H7 (cell line): ENCODE data around the gene KDM2B. TPM values are rescaled to one million over a fixed set of nuclear protein-coding genes. Genes with fewer than 3 reads are reported as not detected.

Experiments used
- DNase-seq: peaks from one replicate; pipeline ENCODE4 v3.0.0; 2012
- H3K27me3 ChIP-seq: 2 replicates; pipeline ENCODE4 v1.6.0; 2011; ENCODE audit warnings: mild to moderate bottlenecking, low read length; ENCODE audit not compliant: control insufficient read depth, insufficient read depth
- H3K36me3 ChIP-seq: replicated peaks from 2 replicates; pipeline ENCODE4 v1.5.1; 2011; ENCODE audit warnings: low read length; ENCODE audit not compliant: control insufficient read depth, insufficient read depth
- H3K4me3 ChIP-seq: 2 replicates; pipeline ENCODE4 v1.5.1; 2011; ENCODE audit warnings: low read depth, mild to moderate bottlenecking, control low read depth, low read length, moderate library complexity; ENCODE audit not compliant: insufficient read depth
- total RNA-seq: library from RNA; depleted of rRNA; stranded (reverse); fragments of >200 nt; shearing (Covaris generic); gene quantifications from 2 replicates; pipeline ENCODE4 v1.2.3, GENCODE V29; 2014

KDM2B gene
- total RNA-seq, 1 experiment from 2014 or later: 94.3 TPM

DNA sequence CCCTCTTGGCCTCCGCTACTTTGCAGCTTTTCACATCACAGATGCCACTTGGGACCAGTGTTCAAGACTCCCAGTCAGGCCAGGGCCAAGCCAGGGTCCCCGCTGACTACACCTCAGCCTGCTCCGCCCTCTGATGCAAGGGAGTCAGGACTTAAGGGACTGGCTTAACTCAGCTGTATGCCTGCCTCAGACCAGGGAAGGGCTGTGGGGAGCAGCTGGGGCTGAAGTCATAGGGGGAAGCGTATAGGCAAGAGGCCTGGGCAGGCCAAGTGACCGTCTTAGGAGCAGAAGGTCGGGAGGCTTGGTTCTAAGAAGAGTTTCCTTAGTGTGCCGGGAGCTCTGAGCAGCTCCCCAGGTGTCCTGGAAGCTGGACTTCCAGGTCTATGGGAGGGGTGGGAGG is 21.9 kb downstream of the KDM2B start:
- no peak for DNase-seq
- H3K27me3 ChIP-seq: no peaks in the 10 kb centered on the region
- no peak overlapping the region for H3K4me3 ChIP-seq
- H3K36me3 ChIP-seq: peaks cover 20% of the 10 kb centered on the region

DNA sequence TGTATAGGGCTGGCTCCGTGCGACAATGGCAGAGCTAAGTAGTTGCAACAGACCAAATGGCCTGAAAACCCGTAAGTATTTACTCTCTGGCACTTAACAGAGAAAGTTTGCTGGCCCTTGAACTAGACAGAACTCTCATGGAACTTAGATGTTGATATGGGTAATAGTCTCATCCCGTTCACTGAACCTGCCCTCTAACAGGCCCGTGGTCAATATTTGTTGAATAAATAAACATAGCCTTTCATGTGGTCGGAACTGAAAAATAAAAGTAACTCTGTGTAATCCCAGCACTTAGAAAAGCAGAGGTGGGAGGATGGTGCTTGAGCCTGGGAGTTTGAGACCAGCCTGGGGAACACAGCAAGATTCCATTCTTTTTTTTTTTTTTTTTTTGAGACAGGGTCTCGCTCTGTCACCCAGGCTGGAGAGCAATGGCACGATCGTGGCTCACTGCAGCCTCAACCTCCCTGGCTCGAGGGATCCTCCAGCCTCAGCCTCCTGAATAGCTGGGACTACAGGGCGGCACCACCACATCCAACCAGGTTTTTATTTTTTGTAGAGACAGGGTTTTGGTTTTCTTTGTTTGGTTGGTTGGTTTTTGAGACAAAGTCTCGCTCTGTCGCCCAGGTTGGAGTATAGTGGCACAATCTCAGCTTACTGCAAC is 29.7 kb downstream of the KDM2B start:
- DNase-seq: no peak
- Histone ChIP-seq H3K27me3 (no peaks in the 10 kb centered on the region), H3K4me3 (no peak overlapping the region), H3K36me3 (peaks cover 37% of the 10 kb centered on the region)

DNA sequence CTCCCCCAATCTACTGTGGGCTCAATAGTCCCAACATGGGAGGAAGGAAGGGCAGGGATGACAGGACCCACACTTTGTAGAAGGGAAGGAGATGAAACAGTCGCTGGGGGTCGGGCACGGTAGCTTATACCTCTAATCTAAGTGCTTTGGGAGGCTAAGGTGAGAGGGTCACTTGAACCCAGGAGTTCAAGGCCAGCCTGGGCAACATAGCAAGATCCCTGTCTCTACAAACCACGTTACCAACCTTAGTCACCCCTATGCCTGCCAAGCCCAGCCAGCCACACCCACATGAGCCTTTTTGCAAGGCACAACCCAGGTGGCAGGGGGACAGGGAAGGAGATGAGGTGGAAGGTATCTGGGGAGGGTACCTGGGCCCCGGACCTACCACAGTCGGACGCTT is 31.7 kb downstream of the KDM2B start:
- H3K27me3 ChIP-seq: no peaks in the 10 kb centered on the region
- H3K4me3 ChIP-seq: no peak overlapping the region
- no peak for DNase-seq
- H3K36me3 ChIP-seq: peaks cover 37% of the 10 kb centered on the region

DNA sequence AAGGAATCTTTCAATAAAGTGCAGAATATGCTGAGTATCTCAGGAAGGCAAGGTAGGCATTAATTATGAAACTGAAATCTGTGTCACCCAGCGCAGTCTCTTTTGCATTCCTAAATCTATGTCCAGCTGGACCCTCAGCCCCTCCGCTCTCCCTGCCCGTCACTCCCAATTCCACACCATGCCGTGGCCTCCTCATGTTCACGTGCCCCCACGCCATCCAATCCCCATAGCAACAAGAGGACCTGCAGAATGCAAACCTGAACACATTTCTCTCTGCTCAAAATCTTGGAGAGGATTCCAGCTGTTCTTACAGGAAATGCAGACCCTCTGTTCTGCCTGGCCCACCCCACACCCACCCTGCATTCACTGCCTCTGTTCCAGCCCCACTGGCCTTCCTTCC is 35.3 kb downstream of the KDM2B start:
- no peak for DNase-seq
- Histone ChIP-seq H3K4me3 (no peak overlapping the region), H3K36me3 (peaks cover 36% of the 10 kb centered on the region), H3K27me3 (no peaks in the 10 kb centered on the region)

DNA sequence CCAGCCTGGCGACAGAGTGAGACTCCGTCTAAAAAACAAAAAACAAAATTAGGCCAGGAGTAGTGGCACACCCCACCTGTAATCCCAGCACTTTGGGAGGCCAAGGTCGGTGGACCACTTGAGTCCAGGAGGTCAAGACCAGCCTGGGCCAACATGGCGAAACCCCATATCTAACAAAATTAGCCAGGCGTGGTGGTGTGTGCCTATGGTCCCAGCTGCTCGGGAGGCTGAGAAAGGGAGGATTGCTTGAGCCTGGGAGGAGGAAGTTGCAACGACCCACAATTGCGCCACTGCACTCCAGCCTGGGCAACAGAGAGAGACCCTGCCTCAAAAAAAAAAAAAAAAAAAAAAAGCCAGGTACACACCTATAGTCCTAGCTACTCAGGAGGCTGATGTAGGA is 37.0 kb downstream of the KDM2B start:
- peaks cover 30% of the 10 kb centered on the region for H3K36me3 ChIP-seq
- no peak overlapping the region for H3K4me3 ChIP-seq
- no peaks in the 10 kb centered on the region; the same call in 1 of the 2 replicates for H3K27me3 ChIP-seq
- no peak for DNase-seq

DNA sequence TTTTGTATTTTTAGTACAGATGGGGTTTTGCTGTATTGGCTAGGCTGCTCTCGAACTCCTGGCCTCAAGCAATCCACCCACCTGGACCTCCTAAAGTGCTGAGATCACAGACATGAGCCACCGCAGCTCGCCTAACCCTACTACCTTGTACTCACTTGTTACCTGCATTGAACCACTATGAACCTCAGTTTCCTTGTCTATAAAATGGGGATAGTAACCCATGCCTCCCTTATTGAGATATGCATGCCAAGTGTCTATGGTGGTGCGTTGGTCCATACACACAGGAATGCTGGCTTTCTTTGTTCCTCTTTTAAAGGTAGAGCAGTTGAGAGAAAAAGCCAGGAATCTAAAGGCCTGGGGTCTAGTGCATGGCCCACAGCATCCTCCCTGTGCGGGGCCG is 40.9 kb downstream of the KDM2B start:
- no peak overlapping the region for H3K4me3 ChIP-seq
- DNase-seq: no peak
- H3K36me3 ChIP-seq: peaks cover 11% of the 10 kb centered on the region
- peaks cover 6% of the 10 kb centered on the region; the same call in 1 of the 2 replicates for H3K27me3 ChIP-seq

DNA sequence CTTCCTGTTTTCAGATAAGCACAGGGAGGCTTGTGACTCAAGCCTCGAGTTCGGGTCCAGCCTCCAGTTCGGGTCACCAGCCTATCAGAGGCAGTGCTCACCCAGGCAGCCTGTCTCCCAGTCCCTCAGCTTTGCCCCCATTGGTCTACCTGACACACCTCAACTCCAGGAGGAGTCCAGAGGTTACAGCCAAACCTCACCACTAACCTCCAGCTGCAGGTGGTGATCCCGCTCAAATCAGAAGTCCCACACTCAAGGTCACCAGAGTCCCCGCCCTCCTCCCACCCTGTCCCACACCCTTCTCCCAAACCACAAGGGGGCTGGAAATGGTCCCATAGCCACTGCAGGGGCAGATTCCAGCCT is 42.1 kb downstream of the KDM2B start:
- DNase-seq: peak; percentile 79
- peaks cover 11% of the 10 kb centered on the region for H3K36me3 ChIP-seq
- peaks cover 6% of the 10 kb centered on the region; the same call in 1 of the 2 replicates for H3K27me3 ChIP-seq
- no peak overlapping the region for H3K4me3 ChIP-seq

DNA sequence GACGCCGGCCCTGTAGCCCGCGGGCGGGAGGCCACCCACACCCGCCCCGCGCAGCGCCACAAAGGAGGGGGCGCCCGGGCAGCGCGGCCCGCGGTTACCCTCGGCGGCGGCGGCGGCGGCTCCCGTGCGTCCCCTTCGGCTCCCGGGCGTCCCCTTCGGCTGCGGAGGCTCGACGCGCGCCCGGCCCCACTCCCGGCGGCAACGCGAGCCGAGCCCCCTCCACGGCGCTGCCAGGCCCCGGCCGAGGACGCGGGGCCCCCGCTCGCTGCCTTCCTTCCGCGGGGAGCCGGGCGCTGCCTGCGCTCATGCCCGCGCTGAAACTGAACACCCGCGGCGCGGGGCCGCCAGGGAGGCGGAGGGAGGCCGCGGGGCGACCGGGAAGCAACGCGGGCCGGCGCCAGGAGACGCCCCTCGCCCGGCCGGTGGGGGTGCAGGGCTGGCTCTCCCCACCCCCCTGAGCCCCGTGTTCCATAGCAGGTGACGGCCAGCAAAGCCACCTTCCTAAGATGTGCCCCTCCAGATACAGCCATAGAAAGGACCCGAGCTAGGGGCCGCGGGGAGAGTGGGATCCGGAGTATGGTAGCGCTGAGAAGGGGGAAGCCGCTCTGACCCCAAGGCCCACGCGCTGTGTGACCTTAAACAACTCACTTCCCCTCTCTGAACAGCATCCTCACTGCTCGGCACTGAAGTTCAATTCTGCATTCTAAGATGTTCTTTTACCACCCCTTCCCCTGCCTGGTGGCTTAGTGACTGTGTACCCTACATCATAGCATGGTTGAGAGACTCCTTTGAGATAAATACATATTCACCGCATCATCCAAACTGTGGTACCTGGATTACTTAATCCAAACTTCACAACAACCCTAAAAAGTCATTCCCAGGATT is 42.8 kb downstream of the KDM2B start:
- peak overlapping the region; percentile 38 for H3K4me3 ChIP-seq
- peaks cover 17% of the 10 kb centered on the region for H3K36me3 ChIP-seq
- peaks cover 6% of the 10 kb centered on the region; the same call in 1 of the 2 replicates for H3K27me3 ChIP-seq
- peak; percentile 81 for DNase-seq

DNA sequence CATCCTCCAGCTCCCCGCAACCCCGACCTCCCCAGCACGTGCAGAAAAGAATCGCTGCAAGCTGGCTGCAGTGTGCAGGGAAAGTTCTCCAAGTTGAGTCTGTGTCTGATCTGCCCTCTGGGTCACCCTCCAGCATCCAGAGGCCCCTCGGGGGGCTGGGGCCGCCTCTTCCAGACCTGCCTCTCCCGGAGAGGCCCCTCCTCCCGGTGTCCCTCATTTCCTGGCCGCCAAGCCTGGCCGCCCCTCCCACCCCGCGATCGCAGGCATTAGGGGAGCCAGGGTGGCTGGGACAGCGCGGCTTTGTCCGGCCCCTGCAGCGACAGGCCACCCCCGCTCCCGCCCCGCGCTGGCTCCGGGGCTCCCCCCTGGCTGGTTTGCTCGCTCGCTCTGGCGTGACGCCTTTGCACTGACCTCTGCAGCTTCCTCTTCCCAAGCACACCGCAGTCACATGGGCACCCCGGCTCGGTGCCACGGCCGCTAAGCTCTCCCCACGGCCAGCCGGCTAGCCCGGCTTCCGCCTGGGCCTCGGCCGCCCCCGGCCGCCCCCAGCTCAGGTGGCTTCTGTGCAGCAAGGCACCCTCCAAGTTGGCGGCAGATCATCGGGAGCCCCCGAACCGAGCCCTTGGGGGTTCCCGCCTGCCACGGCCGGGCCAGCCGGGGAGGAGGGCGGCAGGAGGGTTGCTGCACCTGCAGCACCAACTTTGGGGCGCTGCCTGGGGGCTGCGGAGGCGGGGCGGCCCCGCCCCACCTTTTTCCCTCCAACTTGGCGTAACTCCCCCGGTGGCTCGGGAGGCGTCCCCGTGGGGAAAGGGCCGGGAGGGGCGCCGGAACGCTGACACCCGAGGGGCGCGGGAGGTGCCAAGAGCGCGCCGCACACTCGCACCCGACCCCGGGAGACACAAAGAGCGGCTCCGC is 43.7 kb downstream of the KDM2B start:
- peak; percentile 92 for DNase-seq
- Histone ChIP-seq H3K36me3 (peaks cover 23% of the 10 kb centered on the region), H3K4me3 (peak overlapping the region; percentile 38), H3K27me3 (peaks cover 6% of the 10 kb centered on the region; the same call in 1 of the 2 replicates)

DNA sequence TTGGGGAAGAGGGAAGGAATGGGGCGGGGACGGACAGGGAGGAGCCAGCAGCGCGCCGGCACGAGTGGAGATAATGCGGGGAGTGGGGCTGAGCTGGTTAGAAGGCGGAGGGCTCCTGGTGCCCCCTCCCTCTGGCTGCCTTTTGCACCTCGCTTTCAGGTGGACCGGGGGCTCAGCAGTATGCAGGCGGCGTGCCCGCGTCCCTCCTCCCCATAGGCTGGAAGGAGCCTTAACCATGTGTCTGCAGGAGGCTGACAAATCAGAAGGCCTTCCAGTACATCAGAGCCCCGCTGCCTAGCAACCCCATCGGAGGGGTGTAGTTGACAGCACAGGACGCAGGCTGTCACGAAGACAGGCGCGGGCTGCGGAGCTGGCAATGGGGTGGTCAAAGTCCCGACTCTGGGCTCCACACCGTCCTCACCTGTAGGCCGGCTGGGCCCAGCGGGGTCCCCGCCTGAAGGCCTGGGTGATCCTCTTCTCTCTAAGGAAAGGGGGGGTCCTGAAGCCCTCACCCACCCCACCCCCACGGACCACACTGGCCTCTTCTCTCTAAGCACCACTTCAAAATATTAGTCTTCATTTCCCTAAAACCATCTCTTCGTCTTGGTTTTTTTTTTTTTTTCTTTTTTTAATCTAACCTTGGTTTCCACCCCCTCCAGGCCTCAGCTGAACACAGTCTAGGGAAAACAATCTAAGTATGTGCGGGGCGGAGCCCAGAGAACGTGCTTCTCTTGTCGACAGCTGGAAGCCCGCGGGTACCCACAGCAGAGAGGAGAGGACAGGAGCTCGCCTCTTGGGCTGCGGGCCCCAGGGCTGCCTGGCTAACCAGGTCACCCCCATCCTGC is 44.5 kb downstream of the KDM2B start:
- Histone ChIP-seq H3K36me3 (peaks cover 27% of the 10 kb centered on the region), H3K27me3 (peaks cover 6% of the 10 kb centered on the region; the same call in 1 of the 2 replicates), H3K4me3 (peak overlapping the region; percentile 38)
- peak; percentile 97 for DNase-seq

DNA sequence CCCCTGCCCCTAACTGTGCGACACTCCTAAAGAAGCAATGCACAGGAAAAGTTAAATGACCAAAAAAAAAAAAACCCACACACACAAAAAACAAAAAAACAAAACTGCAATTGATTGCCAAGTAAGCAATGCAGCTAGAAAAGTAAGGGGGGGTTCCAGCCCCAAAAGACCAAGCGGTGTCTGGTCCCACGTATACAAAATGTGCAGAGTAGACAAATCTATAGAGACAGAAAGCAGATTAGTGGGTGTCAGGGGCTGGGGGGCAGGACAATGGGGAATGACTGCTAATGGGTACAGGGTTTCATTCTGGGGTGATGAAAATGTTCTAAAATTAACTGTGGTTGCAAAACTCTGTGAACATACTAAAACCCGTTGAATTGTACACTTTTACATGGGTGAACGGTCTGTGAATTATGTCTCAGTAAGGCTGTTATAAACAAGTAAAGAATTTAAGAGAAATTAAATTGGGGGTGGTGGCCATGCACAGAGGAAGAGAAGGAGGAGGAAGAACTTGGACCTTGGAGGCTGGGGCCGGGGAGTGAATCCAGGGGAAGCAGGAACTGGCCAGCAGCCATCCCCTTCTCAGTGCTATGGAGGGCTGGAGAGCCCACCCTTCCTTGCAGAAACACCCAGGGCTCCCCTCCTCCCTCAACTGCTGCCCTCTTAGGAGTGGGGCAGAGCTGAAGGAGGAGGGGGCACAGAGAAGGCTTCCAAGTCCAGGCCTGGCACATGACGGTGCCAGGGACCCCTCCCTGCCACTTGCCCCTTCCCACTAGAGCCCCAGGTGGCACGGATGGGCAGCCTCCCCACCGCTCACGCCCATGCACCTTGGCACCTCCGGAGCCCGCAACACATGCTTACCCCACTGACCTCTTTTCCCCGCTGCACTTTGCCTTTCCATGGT is 45.4 kb downstream of the KDM2B start:
- DNase-seq: peak; percentile 58
- H3K27me3 ChIP-seq: peaks cover 6% of the 10 kb centered on the region; the same call in 1 of the 2 replicates
- peaks cover 25% of the 10 kb centered on the region for H3K36me3 ChIP-seq
- H3K4me3 ChIP-seq: no peak overlapping the region

DNA sequence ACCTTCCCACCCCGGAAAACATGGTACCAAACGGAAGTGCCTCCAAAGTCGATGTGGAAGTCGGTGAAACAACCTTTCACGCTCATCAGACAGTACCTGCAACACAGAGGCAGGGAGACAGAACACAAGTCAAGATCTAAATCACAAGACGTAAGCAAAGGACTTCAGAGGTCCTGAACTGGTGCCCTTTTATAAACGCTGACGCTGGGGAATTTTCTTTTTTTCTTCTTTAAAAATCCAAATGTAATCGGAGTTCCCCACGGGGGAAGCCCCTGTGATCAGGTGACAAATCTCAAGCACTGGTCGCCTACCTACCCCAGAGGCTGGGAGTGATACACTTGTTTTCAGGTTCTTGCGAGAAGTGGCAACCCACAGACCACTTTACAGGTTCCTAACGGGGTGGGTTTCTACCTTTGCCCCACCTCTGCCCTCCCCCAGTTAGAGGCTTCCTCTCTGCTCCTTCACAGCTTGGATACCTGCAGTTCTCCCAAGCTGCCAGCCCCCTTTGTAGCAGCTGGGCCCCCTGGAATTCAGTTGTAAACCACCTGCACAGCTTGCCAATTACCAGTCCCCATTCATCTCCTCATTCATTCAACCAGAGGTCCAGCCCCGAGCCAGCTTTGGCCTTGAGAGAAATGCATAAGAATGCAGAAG is 46.2 kb downstream of the KDM2B start:
- Histone ChIP-seq H3K4me3 (no peak overlapping the region), H3K27me3 (peaks cover 6% of the 10 kb centered on the region; the same call in 1 of the 2 replicates)
- DNase-seq: peak; percentile 83

More for the DNA sequence above, 46.2 kb downstream of the KDM2B start:
- H3K36me3 ChIP-seq: peaks cover 24% of the 10 kb centered on the region
